Measurements from ENCODE around the gene ELAVL1.

Gene ELAVL1

DNA sequence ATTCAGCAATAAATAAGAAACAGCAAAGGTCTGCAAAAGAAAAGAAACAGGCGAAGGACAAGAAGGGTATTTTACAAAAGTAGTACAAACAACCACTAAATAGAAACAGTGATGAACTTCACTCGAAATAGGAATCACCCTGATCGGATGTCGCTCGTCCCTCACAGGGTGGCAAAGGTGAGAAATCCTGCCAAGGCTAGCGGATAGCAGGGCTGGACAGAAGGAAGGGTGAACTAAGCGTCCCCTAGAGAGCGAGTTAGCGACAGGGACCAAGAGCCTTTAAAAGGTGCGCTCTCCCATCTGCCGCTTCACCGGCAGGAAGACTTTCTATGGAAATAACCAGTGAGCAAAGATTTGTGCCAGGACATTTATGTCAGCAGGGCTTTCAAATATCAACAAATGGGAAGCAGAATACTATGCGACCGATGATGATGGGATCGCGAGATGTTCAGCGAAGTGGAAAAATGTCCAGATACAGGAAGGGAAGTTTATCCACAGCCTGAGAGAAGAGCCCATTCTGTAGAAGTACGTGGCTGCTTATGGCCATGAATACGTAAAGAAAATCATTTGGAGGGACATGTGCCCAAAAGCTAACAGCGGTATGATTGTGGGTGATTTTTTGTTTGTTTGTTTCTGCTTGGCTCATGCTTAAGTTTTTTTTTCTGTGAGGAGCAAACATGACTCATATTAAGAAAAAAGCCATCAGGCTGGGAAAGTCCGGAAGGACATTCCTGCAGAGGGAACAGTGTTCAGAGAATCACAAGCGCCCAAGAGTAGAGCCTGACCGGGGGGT lies 18.9 kb downstream of the ELAVL1 start:
- no peak for DNase-seq (ENCODE audit: low read depth in 2 of 3, low spot score in 2 of 3)

DNA sequence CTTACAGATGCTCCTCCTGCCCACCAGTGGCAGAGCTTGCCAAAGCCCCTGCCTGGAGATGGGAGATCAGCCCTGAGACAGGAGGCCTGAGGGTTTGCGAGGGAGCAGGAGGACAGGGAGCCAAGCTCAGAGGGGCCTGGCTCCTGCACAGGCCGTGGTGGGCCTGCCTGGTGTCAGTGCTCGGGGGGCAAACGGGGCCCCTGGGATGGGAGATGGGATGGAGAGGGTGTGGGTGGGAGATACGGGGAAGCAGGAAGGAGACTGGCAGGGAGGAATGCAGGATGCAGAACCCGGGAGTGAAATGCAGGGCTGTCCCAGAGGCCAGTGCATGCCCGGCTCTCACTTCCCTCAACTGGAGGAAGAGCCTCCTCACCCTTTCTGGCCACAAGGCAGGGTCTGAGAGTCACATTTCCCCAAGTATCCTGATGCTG lies 19.9 kb downstream of the ELAVL1 start:
- DNase-seq (ENCODE audit: low read depth in 2 of 3, low spot score in 2 of 3) = no peak

GRCh38 chr19:7983995-7984837 lies 21.2 kb downstream of the ELAVL1 start:
- no peak for DNase-seq (ENCODE audit: low read depth in 2 of 3, low spot score in 2 of 3)

GRCh38 chr19:7983286-7983950 lies 22.0 kb downstream of the ELAVL1 start:
- no peak for DNase-seq (ENCODE audit: low read depth in 2 of 3, low spot score in 2 of 3)

- DNase-seq (ENCODE audit: low read depth in 2 of 3, low spot score in 2 of 3) = no peak
These were observed 22.8 kb downstream of the ELAVL1 start for GRCh38 chr19:7982651-7983099.

- DNase-seq (ENCODE audit: low read depth in 2 of 3, low spot score in 2 of 3) = no peak
These were observed 23.3 kb downstream of the ELAVL1 start for GRCh38 chr19:7982103-7982502.

GRCh38 chr19:7981661-7982060 lies 23.8 kb downstream of the ELAVL1 start:
- no peak for DNase-seq (ENCODE audit: low read depth in 2 of 3, low spot score in 2 of 3)

DNA sequence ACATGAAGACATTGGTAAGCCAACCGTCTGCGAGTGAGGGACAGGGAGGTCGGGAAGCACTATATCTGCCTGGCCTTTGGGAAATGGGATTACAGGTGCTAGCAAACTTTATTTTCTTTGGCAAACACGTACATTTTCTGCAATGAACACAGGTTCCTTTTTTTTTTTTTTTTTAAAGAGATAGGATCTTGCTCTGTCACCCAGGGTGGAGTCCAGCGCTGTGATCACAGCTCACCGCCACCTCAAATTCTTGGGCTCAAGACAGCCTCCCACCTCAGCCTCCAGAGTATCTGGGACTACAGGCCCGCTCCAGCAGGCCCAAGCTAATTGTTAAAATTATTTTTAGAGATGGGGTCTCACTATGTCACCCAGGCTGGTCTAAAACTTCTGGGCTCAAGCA lies 24.2 kb downstream of the ELAVL1 start:
- no peak for DNase-seq (ENCODE audit: low read depth in 2 of 3, low spot score in 2 of 3)

GRCh38 chr19:7980635-7981121 lies 24.8 kb downstream of the ELAVL1 start:
- DNase-seq (ENCODE audit: low read depth in 2 of 3, low spot score in 2 of 3) = no peak

DNA sequence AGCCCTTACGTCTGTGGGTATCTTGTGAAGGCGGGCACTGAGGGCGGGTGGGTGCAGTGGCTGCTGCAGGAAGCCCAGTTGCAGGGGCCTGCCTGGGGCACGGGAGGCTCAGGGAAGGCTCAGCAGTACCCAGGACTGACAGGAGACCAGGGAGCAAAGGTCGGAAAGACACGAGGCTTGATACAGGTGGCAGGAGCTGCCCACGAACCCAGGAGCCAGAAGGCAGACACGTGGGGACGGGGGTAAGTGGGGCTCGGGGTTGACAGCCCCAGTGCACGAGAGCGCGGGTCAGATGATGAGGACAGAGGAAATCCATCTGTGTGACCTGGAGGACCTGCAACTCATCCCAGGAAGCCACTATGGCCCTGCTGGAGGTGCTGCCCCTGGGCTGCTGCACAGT lies 25.3 kb downstream of the ELAVL1 start:
- no peak for DNase-seq (ENCODE audit: low read depth in 2 of 3, low spot score in 2 of 3)

GRCh38 chr19:7979559-7979958 lies 25.9 kb downstream of the ELAVL1 start:
- DNase-seq (ENCODE audit: low read depth in 2 of 3, low spot score in 2 of 3) = no peak

- no peak for DNase-seq (ENCODE audit: low read depth in 2 of 3, low spot score in 2 of 3)
These were observed 26.4 kb downstream of the ELAVL1 start for GRCh38 chr19:7979011-7979410.

DNA sequence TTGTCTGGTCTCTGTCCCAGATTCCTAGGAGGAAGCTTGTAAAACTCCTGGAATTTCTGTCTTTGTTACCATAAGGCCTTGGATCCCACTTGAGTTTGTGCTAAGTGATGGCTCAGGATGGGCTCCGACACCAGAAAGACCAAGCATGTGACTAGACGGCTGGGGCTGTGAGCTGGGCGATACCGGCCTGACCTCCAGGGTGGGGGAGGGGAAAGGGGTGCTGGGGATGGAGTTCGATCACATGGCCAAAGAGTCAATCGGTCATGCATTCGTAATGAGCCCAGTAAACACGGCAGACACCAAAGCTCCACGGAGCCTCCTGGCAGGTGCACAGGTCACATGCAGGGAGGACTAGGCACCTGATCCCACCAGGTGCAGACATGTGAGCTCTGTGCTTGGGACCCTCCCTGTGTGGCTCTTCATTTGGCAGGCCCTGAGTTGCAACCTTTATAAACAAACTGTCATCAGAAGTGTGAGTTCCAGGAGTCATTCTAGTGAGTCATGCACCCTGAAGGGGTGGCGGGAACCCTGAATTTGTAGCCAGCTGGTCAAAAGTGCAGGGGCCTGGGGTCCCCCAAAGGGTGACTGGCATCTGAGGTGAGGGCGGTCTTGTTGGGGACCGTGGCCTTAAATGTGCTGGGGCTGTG lies 27.1 kb downstream of the ELAVL1 start:
- no peak for DNase-seq (ENCODE audit: low read depth in 2 of 3, low spot score in 2 of 3)

DNA sequence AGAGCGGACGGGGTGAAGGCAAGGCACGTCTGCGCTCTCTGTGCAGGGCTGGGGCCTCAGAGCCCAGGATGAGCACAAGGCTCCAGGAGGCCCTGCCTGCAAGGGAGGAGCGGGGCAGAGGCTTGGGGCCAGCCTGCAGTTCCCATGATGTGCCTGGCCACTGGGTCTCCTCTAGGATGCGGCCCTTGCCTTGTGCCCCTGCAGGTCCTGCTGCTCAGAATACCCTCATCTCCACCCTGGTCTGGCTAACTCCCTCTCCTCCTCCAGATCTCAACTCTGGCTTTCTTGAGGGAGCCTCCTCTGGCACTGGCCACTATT lies 27.8 kb downstream of the ELAVL1 start:
- DNase-seq (ENCODE audit: low read depth in 2 of 3, low spot score in 2 of 3) = no peak

DNA sequence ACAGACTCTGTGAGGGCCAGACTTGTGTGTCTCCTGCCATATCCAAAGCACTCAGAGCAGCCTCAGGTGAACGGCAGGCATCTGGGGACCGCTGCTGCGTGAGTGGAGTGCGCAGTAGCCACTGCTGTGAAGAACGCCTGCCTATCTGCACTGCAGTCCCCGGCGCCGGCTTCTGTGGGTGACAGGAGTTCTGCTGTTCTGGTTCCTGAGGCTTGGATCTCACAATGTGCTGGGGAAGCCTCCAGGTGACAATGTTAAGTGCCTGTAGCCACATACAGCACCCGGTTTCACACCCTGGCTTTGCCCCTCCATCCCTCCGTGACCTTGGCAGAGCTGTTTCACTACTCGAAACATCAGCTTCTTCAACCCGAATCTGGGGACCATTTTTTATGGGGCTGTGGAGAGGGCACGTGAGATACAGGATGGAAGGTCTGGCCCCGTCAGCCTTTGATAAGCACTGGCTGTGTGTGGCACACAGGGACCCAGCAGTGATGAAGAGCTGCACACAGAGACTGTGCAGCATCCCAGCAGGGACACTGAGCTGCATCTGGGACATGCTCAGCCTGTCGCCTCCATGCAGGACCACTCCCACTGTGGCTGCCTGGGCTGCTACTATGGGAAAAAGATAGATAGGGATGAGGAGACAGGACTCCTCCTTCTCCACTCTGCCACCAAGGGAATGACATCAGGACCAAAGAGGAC lies 28.3 kb downstream of the ELAVL1 start:
- no peak for DNase-seq (ENCODE audit: low read depth in 2 of 3, low spot score in 2 of 3)

DNA sequence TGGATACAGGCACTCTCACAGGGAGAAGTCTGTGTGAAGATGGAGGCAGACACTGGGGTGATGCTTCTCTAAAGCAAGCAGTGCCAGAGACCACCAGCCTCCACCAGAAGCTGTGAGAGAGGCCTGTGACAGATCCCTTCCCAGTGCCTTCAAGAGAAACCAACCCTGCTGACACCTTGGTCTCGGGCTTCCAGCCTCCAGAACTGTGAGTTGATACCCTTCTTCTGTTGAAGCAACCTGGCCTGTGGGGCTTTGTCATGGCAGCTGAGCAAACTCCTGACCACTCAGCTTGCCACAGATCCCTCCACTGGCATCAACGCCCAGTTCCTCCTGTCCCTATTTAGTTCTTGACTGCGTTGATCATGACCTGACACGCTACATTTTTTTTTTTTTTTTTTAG lies 29.0 kb downstream of the ELAVL1 start:
- DNase-seq (ENCODE audit: low read depth in 2 of 3, low spot score in 2 of 3) = no peak

DNA sequence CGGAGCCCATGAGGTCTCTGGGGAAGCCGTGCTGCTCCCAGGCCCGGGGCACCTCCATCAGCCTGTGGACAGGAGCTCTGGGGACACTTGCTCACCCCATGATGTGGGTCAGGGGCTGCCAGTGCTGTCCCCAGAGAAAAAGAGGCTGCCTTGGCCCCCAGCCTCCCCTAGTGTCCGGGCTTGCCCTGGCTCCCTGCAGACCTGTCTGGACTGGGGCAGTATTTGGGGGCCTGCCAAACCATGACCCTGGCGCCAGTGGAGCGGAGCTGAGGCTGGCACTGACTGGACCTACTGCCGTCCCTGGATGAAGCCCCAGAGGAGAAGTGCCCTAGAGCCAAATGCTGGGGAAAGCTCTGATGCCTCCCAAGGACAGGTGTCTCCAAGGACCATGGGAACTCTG lies 30.4 kb downstream of the ELAVL1 start:
- DNase-seq (ENCODE audit: low read depth in 2 of 3, low spot score in 2 of 3) = no peak

DNA sequence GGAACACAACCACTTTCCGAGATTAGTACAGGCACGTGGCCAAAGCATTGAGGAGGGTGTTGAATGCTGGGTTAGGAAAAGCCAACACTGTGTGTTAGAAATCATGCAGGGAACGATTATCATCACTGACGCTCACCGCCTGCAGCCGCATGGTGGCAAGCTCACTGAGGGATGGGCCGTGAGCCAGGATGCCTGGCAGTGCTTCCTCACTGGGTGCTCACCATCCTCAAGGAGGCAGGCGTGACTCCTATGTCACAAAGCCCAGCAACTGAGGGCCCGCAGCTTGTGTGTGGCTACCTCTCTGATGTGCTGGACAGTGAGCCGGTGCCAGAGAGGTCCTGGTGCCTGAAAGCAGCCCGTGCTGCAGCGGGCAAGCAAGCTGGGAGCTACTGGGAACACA lies 31.6 kb downstream of the ELAVL1 start:
- no peak for DNase-seq (ENCODE audit: low read depth in 2 of 3, low spot score in 2 of 3)

DNA sequence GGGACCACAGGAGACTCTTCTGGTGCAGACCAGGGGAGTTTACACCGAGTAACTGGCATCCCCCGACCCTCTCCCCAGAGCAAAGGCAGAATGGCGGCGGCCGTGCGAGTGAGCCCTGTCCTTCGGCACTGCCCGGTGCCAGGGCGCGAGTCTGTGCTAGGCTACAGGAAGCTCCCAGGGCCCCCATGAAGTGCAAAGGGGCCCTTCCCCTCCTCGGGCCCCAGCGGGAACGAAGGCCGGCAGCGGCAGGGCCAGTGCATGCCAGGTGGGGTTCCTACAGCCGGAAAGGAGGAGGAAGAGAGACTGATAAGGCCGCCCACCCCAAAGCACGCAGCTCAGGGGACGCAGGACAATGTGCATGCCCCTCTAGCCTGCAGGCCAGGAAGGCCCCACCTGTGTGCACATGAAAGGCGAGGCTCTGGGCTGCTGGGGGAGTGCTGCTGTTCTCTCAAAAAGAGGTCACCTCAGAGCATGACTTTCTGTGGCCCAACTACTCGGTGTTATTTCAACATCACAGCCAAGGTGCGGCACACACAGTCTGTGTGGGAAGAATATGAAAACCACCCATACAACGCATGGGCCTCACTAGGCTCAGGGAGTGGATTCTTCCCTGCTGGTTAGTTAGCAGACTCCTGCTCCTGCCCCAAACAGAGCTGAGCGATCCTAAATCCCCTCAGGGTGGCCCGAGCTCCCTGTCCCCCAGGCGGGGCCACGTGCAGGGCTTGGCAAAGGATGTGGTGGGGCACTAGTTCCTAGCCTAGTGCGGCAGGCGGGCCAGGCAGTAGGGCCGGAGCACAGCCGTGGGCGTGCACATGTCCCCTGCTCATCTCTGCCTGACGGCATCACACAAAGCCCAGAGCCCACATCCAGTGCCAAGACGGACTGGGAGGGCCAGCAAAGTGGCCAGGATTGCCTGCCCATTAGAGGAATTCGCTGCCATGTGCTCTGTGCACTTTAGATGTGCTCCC lies 33.6 kb downstream of the ELAVL1 start:
- no peak for DNase-seq (ENCODE audit: low read depth in 2 of 3, low spot score in 2 of 3)

Measured in activated CD8-positive, alpha-beta memory T cell treated with anti-CD3 and anti-CD28 coated beads for 48 hours (primary cell).